Measurements from ENCODE around the gene CD320.
"Not testable (repeated sequence)": the region's sequence is repeated elsewhere in the genome, so short reads cannot be mapped to it uniquely, and the experiment has no call there.

CD320 gene

DNA sequence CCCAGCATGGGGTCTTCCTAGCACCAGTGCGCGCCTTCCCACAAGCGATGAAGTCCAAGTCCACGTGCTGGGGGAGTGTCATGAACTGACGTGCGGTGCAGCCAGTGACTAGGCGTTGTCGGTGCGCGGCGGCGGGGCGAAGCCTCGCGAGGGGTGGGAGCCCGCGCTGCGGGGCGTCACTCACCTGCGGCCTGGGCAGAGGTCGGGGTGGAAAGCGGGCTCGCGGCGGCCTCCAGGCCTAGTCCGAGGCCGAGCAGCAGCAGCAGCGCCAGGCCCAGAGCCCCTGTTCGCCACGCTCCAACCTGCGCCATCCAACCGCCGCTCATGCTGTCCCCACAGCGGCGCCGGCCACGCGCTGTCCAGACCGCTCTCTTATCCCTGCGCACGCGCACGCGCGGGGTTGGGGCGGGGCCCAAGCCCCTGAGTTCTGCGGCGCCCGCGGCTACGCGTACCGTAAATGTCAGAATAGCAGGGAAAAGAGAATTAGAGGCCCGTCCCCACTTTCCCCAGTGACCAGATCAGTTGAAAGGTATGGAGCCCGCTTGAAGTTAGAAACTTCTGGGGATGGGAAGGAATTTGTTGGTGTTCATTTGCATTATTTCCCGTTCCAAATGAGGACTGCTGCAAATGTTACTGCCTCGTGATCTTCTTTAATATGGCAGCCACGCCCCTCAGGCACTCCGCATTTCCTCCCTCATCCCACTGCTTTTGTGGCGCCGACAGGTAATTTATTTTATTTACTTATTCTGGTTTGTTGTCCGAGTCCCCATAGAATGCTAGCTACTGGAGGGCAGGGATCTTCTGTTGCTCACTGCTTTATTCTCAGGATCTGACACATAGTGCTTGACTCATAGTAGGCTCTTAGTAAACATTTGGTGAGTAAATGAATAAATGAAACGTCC lies at the start of gene CD320:
Gene CD320 (minus strand): TSS at position 394 of the 902 bp plus-strand sequence. CDS start 68 bp downstream, at position 326.
- no peak for DNase-seq (ENCODE audit: low read depth, low spot score)

DNA sequence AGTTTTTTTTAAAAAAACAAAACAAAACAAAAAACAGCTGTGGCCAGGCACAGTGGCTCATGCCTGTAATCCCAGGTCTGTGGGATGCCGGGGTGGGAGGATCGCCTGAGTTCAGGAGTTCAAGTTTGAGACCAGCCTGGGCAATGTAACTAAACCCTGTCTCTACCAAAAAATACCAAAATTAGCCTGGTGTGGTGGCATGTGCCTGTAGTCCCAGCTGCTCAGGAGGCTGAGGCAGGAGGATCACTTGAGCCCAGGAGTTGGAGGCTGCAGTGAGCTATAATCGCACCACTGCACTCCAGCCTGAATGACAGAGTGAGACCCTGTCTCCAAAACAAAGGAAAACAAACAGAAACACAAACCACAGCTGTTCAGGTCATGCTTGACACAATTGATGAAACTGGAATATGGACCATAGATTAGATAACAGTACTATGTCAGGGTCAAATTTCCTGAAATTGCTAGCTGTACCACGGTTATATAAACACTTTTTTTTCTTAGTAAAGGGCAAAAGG lies 48.9 kb upstream of the CD320 start:
- DNase-seq (ENCODE audit: low read depth, low spot score), result no peak

DNA sequence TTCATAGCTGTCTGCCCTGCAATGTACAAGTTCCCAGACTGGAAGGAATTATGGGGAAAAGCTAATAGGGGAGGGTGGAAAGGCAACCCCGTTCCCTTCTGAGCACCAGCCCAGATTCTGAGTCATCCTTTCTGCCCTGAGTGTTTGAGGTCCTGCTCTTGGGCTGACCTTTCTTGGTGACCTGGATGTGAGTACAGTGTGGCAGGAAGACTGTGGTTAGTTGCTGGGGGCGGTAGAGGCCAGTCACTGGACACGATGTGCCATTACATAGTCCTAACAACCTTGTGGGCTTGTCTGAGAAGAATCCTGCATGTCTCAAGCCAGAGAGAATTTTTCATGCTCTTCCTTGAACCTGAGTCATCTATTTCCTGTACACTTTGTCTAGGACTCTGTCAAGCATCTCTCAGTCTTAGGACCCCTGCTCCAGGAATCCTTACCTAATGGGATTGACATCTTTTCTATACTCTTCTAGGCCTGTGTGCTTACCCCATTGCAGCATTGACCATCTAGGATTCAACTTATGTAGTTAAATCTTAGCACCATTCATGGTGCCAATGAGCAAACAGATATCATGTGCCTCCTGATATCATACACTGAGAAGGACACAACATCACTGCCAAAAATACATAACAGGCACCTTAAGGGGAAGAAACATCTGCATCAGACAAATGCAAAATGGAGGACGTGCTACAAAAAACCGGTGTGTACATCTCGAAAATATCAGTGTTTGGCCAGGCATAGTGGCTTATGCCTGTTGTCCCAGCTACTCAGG lies 47.7 kb upstream of the CD320 start:
- DNase-seq (ENCODE audit: low read depth, low spot score), result no peak

DNA sequence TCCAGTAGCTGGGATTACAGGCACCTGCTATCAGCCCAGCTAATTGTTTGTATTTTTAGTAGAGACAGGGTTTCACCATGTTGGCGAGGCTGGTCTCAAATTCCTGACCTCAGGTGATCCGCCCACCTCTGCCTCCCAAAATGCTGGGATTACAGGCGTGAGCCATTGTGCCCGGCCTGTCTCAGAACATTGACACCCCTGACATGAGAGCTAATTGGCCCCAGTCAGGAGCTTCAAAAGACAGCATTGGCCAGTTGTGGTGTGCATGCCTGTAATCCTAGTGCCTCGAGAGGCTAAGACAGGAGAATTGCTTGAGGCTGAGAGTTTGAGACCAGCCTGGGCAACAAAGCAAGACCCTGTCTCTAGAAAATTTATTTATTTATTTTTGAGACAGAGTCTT lies 44.7 kb upstream of the CD320 start:
- not testable (repeated sequence) for DNase-seq (ENCODE audit: low read depth, low spot score)

DNA sequence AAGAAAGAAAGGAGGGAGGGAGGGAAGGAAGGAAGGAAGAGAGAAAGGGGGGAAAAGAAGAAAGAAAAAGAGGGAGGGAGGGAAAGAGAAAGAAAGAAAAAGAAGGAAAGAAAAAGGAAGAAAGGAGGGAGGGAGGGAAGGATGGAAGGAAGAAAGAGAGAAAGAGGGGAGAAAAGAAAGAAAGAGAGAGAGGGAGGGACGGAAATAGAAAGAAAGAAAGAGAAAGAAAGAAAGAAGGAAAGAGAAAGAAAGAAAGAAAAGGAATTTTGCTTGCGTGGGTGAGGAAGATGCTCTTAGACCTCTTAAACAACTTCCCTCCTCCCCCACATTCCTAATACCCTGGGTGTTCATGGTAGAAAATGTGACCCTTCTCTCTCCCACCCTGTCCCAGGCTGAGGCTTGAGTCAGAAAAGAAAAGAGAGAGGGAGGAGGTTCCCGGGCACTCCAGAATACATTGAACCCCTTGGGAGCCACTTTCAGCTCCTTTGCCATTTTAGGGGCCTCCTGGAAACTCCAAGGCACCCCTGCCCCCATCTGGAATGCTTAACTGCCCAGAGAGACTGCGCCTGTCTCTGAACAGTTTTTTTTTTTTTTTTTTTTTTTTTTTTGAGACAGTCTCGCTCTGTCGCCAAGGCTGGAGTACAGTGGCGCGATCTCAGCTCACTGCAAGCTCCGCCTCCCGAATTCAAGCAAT lies 44.1 kb upstream of the CD320 start:
- no peak for DNase-seq (ENCODE audit: low read depth, low spot score)

DNA sequence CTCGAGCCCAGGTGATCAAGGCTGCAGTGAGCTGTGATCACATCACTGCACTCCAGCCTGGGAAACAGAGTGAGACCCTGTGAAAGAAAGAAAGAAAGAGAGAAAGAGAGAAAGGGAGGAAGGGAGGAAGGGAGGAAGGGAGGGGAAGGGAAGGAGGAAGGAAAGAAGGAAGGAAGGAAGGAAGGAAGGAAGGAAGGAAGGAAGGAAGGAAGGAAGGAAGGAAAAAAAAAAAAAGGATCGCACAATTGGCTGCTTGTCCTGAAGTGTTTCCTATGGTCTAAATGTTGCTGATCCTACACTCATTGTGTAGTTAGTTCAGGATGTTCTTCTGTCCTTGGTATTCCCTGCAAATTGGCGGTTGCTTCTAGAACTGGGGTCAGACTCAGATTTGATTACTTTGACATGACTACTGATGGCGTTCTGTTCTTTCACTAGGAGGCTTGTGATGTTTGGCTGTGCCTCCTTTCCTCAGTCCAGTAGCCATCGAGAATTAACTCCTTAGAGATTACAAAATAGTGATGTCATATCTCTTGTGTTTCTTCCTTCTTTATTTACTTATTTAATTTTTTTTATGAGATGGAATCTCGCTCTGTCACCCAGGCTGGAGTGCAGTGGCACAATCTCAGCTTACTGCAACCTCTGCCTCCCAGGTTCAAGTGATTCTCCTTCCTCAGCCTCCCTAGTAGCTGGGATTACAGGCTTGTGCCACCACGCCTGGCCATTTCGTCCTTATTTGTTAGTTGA lies 41.6 kb upstream of the CD320 start:
- not testable (repeated sequence) for DNase-seq (ENCODE audit: low read depth, low spot score)

DNA sequence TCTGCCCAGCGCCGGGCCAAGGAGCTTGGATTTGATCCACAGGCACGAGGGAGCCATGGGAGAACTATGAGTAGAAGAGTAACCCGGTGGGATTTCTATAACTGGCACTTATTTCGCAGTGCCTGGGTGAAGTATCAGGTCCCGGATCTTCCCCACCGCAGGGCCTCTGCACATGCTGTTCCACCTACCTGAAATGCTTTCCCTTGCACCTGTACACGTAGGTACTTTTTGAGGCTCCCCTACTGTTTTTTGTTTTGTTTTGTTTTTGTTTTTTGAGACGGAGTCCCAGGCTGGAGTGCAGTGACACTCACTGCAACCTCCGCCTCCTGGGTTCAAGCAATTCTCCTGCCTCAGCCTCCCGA lies 35.3 kb upstream of the CD320 start:
- no peak for DNase-seq (ENCODE audit: low read depth, low spot score)

DNA sequence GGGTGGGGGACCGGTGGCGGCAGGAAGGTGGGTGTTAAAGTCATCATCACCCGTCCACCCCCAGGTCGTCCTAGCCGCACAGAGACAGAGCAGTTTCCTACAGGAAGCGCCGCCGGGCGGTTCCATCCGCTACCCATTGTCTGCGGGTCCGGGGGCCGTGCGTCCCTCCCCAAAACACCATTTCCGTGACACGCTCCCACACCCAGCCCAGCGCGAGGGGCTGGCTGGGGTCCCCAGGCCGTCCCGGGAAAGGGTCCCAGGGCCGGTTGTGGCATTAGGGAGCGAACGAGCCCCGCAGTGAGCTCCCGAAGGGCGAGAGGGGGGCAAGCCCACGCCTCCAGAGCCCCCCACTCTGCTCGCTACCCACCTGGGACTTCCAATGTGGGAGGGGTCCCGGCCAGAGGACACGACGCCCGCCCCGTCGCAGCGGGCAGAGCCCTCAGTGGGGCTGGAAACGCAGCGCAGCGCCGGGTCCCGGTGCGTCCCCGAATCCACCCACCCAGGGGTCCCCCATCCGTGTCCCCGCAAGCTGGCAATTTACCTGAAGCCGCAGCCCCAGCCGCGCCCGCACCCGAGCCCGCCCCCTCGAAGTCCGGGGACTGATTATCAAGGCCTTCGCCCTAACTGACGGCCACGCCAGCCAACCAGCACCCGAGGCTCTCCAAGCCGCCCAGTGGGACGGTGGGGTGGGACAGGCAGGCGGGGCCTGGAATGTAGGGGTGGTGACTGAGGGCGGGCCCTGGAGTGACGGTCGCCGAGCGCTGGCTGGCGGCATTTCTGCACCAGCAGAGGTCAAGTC lies 34.7 kb upstream of the CD320 start, which contains the start of gene KANK3:
Gene KANK3 (minus strand): TSS at position 579 of the 799 bp plus-strand sequence. CDS start 5,434 bp downstream, outside the sequence.
- peak; percentile 95 for DNase-seq (ENCODE audit: low read depth, low spot score)

DNA sequence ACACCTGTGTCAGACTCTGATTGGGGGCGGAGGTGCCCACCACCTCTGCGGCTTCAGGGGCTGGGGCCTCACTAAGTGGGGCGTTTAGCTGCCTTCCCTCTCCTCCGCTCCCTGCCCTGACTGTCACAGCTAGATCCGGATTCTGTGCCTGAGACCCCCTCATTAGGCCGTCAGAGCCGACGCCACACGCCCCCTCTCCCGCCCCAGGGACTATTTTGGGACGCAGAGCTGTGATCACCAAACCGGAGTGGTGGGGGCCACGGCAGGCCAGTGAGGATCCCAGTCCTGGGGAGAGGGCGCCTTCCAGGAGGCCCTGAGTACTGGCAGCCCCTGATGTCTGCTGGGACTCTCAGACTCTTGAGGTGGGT lies 34.1 kb upstream of the CD320 start:
- no peak for DNase-seq (ENCODE audit: low read depth, low spot score)

DNA sequence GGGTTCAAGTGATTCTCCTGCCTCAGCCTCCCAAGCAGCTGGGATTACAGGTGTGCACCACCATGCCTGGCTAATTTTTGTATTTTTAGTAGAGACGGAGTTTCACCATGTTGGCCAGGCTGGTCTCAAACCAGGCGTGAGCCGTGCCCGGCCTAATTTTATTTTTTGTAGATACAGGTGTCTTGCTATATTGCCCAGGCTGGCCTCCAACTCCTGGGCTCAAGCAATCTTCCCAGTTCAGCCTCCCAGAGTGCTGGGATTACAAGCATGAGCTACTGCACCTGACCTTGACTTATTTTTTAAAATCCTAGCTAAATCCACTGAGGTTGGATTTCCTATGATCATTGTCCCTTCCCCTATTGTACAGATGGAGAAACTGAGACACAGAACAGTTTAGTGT lies 33.3 kb upstream of the CD320 start:
- not testable (repeated sequence) for DNase-seq (ENCODE audit: low read depth, low spot score)

DNA sequence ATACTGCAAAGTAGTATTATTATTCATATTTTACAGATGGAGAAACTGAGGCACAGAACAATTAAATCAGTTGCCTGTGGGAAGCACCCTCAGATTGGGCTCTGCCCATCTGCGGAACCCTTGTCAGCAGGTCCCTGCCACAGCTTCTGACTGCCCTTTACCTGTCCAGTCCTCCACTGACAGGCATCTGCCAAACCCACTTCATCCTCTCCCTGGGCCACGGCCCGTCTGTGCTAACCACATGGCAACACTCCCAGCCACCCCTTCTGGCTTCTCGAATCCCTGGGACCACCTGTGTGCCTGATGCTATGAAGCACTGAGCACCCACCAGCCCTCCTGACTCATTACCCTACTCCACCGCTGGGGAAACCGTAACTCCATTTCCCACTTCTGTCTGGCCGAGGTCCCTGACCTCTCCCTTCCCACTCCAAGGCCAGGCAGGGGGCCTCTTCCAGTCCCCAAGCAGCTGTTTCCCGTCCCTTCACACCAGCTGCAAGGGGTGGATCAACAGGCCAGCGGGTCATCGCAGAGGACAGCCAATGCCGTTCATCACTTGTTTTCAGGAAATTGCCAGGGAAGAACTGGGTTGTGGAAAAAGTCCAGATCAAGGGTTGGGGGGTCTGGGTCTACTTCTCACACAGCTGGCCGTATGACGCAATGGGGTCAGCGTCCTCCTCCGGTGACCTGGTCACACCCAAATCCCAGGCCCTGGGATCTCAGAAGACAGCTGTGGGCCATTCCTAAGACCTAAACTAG lies 32.4 kb upstream of the CD320 start:
- DNase-seq (ENCODE audit: low read depth, low spot score), result no peak

DNA sequence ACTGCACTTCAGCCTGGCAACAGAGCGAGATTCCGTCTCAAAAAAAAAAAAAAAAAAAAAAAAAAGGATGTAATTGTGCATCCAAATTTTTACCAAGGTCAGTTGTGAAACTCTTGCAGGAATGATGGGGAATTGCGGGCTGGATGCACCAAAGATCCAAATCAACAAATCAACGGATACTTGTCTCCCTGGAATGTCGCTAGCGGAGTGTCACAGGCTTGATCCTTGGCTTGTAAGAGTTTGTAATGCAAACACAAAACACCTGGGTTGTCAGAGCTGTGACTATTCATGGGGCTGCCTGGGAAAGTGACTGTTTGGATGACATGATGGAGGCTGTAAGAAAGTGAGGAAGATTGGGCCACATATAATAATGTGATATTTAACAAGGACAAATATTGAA lies 30.7 kb upstream of the CD320 start:
- no peak for DNase-seq (ENCODE audit: low read depth, low spot score)

DNA sequence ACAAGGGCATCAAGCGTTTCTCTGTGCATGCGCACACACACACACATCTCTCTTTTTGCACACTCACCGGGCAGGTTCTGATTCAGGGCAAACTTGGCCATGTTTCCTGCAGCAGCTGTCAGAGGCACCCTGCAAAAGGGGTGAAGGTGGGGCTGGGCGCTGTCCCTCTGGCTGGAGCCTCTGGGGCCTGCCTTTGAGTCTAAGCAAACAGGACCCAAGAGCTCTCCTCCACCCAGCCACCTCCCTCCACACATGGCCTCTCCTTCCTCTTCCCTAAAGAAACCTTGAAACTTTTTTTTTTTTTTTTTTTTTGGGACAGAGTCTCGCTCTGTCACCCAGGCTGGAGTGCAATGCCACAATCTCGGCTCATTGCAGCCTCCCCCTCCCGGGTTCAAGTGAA lies 29.6 kb upstream of the CD320 start:
- DNase-seq (ENCODE audit: low read depth, low spot score), result no peak

DNA sequence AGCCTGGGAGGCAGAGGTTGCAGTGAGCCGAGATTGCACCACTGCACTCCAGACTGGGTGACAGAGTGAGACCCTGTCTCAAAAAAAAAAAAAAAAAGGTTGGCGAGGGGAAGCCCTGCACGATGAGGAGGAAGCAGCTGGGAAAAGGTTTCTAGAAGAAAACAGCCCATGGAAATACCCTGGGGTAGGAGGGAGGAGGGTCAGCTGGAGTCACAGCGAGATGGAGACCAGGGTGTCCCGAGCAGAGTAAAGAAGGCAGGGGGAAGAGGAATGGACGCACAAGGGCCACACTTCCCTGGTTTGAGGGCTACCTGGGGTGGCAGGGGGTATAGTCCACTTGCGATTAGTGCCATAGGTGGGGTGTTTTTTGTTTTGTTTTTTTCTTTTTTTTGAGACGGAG lies 28.5 kb upstream of the CD320 start:
- DNase-seq (ENCODE audit: low read depth, low spot score), result no peak

DNA sequence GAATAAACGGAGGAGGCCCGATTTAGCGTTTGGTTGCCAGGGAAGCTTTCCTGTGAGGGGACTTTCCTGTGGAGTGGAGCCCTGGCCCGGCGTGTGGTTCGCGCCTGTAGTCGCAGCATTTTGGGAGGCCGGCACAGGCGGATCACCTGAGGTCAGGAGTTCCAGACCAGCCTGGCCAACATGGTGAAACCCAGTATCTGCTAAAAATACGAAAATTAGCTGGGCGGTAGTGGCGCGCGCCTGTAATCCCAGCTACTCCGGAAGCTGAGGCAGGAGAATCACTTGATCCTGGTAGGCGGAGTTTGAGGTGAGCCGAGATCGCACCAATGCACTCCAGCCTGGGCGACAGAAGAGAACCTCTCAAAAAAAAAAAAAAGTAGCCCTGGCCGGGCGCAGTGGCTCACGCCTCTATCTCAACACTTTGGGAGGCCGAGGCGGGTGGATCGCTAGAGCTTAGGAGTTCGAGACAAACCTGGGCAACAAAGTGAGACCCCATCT lies 28.0 kb upstream of the CD320 start:
- no peak for DNase-seq (ENCODE audit: low read depth, low spot score)

DNA sequence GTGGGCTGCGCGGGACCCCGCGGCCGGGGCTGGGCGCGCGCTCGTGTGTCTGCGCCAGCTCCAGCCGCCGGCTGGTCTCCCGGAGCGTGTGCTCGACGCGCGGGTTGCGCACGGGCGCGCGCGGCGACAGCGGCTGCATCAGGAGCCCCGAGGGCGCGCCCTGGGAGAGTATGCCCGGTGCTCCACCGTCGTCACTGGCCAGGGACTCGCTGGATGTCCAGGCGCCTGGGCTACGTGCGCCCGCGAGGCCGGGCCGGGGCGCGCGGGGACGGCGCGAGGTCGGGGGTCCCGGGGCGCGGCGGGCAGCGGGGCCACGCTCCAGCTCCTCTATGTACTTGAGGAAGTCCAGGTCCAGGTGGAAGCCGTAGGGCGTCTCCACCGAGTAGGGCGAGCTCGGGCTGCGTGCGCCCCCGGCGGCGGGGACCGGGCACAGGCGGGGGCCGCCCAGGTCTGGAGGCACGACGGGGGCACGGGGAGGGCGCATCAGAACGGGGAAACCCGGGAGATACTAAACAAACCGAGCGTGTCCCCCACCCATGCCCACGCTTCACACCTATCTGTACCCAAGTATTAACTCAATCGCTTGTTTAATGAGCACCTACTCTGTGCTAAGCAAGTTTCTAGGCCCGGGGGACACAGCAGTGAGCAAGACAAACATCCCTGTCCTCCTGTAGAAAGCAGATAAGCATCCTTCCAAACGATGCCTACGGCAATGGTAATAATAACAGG lies 27.3 kb upstream of the CD320 start:
- DNase-seq (ENCODE audit: low read depth, low spot score), result no peak

DNA sequence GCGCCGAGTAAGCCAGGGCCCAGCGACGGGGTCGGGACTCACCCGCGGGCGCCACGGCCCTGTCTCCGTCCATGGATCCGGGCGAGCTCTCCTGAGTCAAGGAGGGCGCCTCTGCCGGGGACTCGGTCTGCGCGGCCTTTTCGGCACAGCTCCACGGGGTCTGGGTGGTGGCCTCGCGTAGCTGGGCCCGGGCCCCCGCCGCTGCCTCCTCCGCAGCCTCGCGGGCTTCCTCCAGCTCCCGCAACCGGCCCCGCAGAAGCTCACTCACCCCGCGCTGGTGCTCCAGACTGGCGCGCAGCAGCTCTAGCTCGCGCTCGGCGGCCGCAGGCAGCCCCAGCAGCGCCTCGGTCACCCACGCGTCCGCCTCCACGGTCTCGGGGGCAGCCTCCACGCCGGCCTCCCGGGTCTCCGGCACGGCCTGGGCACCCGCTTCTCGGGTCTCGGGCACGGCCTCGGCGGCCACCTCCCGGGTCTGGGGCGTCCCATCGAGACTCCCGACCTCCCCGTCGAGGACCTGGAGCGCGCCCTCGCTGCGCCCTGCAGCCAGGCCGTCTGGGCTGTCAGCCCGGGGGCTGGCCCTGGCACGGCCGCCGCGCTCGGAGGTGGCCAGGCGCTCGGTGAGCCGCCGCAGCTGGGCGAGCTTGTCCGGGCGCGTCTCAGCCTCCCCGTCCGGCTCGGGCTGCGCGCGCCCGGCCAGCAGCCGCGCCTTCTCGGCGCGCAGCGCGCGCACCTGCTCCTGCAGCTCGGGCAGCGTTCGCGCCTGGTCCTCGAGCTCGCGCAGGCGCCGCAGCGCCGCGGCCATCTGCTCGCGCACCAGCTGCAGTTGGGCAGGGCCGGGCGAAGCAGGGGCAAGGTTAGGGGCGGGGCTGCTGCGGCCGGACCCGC lies 26.5 kb upstream of the CD320 start:
- no peak for DNase-seq (ENCODE audit: low read depth, low spot score)

All from iPS DF 19.7 (cell line).